Transverse colon (tissue), 3 donors: ENCODE data around the gene ZNF425.

Source experiments
- POLR2A ChIP-seq: fragments of 450-650 bp; IDR thresholded peaks from one replicate; pipeline ENCODE4 v1.6.1; 2016; ENCODE audit warnings: antibody characterized with exemption, mild to moderate bottlenecking, moderate library complexity
- POLR2AphosphoS5 ChIP-seq, 3 donors: sonication (generic); formaldehyde crosslinking; IDR thresholded peaks; one replicate each; pipeline ENCODE4 v1.6.1; 2016; ENCODE audit warnings: antibody characterized with exemption in 3 of 3

DNA sequence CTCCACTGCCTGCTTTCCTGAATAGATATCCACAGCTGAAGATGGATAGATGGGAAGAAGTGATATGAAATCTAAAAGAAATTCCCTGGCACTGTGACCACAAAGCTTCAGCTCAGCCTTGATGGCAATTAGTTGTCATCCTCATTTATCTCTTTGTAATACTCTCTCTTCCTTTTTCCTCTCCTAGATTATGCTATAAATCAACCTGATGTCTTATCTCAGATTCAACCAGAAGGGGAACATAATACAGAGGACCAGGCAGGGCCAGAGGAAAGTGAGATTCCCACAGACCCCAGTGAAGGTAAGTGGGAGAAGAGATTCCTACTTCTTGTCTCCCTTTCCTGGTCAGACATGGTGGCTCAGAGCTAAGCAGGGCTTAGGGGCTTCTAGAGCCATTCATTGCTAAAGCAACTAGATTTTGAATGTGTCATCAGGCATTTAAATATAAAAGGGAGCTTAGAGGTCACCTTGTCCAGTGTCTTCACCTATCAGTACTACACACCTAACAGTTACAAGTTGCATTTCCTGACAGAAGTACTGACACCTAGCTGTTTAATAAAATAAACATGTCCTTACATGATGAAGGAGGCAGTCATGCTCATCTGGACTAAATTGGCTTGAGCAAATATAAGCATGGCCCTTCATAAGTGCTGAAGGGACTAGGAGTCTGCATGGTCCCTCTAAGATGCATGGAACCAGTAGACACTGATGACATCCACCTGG, 40.7 kb upstream of the ZNF425 start:
- TF ChIP-seq POLR2AphosphoS5 (IDR thresholded peaks at IDR 0.05) (no peak), POLR2A (no peak)
